DND-41 (cell line): ENCODE measurements around the gene TEX36.

ENCODE experiments used
- ATAC-seq: fragments of 200-7000 bp; cut with Tn5 transposase; 3 replicates; pipeline ENCODE4 v1.9.1; 2021; ENCODE audit warnings: low read depth; ENCODE audit not compliant: insufficient read depth
- DNase-seq: peaks from one replicate; pipeline ENCODE4 v3.0.0-alpha.2; 2020
- H2AFZ ChIP-seq: 2 replicates; pipeline ENCODE4 v1.6.0; 2012; ENCODE audit warnings: low read depth, low read length
- H3K27ac ChIP-seq: 2 replicates; pipeline ENCODE4 v1.5.1; 2012; ENCODE audit warnings: low read length, inconsistent platforms
- H3K27me3 ChIP-seq: fragments of 200-600 bp; sonication (generic); 2 replicates; pipeline ENCODE4 v1.6.0; 2012; ENCODE audit warnings: low read length, mild to moderate bottlenecking, inconsistent platforms; ENCODE audit not compliant: insufficient read depth, poor library complexity
- H3K36me3 ChIP-seq: 2 replicates; pipeline ENCODE4 v1.5.1; 2012; ENCODE audit warnings: low read length, inconsistent platforms; ENCODE audit not compliant: insufficient read depth
- H3K4me1 ChIP-seq: 2 replicates; pipeline ENCODE4 v1.5.1; 2012; ENCODE audit warnings: mild to moderate bottlenecking, low read length; ENCODE audit not compliant: insufficient read depth
- H3K4me2 ChIP-seq: 2 replicates; pipeline ENCODE4 v1.6.0; 2012; ENCODE audit warnings: mild to moderate bottlenecking, moderate library complexity, low read length, inconsistent platforms; ENCODE audit not compliant: insufficient read depth
- H3K4me3 ChIP-seq, 2 experiments: fragments of 200-600 bp in 1 of 2; shearing (Covaris generic) in 1 of 2; 2 replicates each; pipeline ENCODE4 v1.5.1; 2012 to 2016; ENCODE audit warnings: inconsistent platforms in 2 of 2, low read length in 2 of 2, mild to moderate bottlenecking in 2 of 2, low read depth in 1 of 2, moderate library complexity in 1 of 2
- H3K79me2 ChIP-seq: 2 replicates; pipeline ENCODE4 v1.6.0; 2012; ENCODE audit warnings: low read length, inconsistent platforms; ENCODE audit not compliant: insufficient read depth
- H3K9ac ChIP-seq: 2 replicates; pipeline ENCODE4 v1.6.0; 2012; ENCODE audit warnings: low read depth, mild to moderate bottlenecking, inconsistent platforms, low read length, moderate library complexity
- H3K9me3 ChIP-seq: 2 replicates; pipeline ENCODE4 v1.5.1; 2012; ENCODE audit warnings: low read length, moderate library complexity, mild to moderate bottlenecking, inconsistent platforms; ENCODE audit not compliant: insufficient read depth, severe bottlenecking
- H4K20me1 ChIP-seq: 2 replicates; pipeline ENCODE4 v1.6.0; 2012; ENCODE audit warnings: low read length; ENCODE audit not compliant: insufficient read depth
- CTCF ChIP-seq: IDR thresholded peaks from 2 replicates; pipeline ENCODE4 v1.5.1; 2012; ENCODE audit warnings: borderline replicate concordance, low read length, moderate library complexity, mild to moderate bottlenecking; ENCODE audit not compliant: poor library complexity, severe bottlenecking; ENCODE audit errors: extremely low read depth
- EZH2 ChIP-seq: IDR thresholded peaks from 3 replicates; pipeline ENCODE4 v1.6.1; 2012; ENCODE audit warnings: borderline replicate concordance, low read depth, mild to moderate bottlenecking, moderate library complexity, low read length, inconsistent platforms; ENCODE audit not compliant: severe bottlenecking

The TEX36 gene

GRCh38 chr10:125692601-125693523 lies 9.9 kb upstream of the TEX36 start:
- Histone ChIP-seq H3K27ac (no peak overlapping the region), H3K4me1 (no peaks in the 10 kb centered on the region), H3K36me3 (no peaks in the 10 kb centered on the region)

GRCh38 chr10:125692196-125692595 lies 9.2 kb upstream of the TEX36 start:
- H3K9ac ChIP-seq = no peak overlapping the region
- H2AFZ ChIP-seq = no peak overlapping the region
- H3K4me2 ChIP-seq = no peak overlapping the region
- no peak for ATAC-seq
- no peaks in the 10 kb centered on the region for H4K20me1 ChIP-seq
- no peak for TF ChIP-seq CTCF
- no peak for TF ChIP-seq EZH2
- H3K27me3 ChIP-seq = peaks cover 17% of the 10 kb centered on the region
- H3K4me3 ChIP-seq = no peak overlapping the region
- no peaks in the 10 kb centered on the region for H3K4me1 ChIP-seq
- no peak for DNase-seq
- no peaks in the 10 kb centered on the region for H3K9me3 ChIP-seq
- H3K36me3 ChIP-seq = no peaks in the 10 kb centered on the region
- H3K79me2 ChIP-seq = no peaks in the 10 kb centered on the region
- no peak overlapping the region for H3K27ac ChIP-seq

More at GRCh38 chr10:125692601-125693523, 9.9 kb upstream of the TEX36 start:
- H3K79me2 ChIP-seq = no peaks in the 10 kb centered on the region
- ATAC-seq (no peak), DNase-seq (no peak)
- no peaks in the 10 kb centered on the region for H3K9me3 ChIP-seq
- no peak overlapping the region for H3K9ac ChIP-seq
- H4K20me1 ChIP-seq = no peaks in the 10 kb centered on the region
- H3K27me3 ChIP-seq = peaks cover 17% of the 10 kb centered on the region
- H3K4me2 ChIP-seq = no peak overlapping the region
- TF ChIP-seq CTCF (no peak), EZH2 (no peak)
- H3K4me3 ChIP-seq = no peak overlapping the region
- H2AFZ ChIP-seq = no peak overlapping the region

DNA sequence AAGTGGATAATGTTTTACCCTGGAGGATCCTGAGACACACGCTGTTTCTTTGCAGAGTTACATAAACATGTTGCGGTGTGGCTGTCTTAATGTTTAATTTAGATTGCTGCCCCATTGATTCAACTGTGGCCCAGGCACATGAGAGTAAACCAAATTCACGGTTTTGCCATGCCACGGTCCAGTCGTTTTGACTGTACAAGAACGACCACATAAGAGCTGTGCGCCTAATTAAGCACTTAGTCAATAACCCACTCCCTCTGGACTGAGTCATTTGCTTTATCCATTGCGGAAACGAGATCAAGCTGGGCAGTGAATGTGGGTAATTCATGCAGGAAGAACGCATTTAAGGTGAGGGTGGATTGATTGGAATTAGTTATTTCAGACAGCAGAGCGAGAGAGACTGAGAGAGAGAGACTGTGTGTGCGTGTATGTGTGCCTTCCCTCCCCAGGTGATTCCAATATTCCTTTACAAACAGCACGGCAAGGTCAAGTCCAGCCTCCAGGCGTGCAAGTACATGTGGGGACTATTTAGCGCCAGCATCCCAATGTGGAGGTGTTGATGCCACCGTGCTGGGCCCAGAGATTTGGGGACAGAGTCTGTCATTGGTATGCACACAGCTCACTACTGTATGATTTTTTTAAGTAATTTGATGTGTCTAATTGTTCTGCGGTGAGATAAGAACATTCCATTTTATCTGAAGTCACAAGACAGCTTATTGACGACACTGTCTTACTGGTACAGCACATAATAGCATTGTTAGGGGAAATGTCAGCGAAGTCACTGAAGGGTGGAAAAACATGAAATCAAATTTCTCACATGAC lies 8.4 kb upstream of the TEX36 start:
- no peaks in the 10 kb centered on the region for H3K4me1 ChIP-seq
- H2AFZ ChIP-seq = no peak overlapping the region
- H3K9ac ChIP-seq = no peak overlapping the region
- no peak overlapping the region for H3K4me3 ChIP-seq
- no peaks in the 10 kb centered on the region for H3K9me3 ChIP-seq
- H3K27me3 ChIP-seq = peaks cover 17% of the 10 kb centered on the region
- no peaks in the 10 kb centered on the region for H3K36me3 ChIP-seq
- H4K20me1 ChIP-seq = no peaks in the 10 kb centered on the region
- DNase-seq = no peak
- ATAC-seq = no peak
- TF ChIP-seq CTCF (no peak), EZH2 (no peak)
- H3K79me2 ChIP-seq = no peaks in the 10 kb centered on the region
- H3K27ac ChIP-seq = no peak overlapping the region
- H3K4me2 ChIP-seq = no peak overlapping the region
